Activated T-cell treated with anti-CD3 and anti-CD28 coated beads, Interleukin-2, amount 50 U/mL, for 4 hours (primary cell): ENCODE measurements around the gene SMAP2. TPM values are rescaled to one million over a fixed set of nuclear protein-coding genes. Genes with fewer than 3 reads are reported as not detected.
"Not testable (repeated sequence)": the region's sequence is repeated elsewhere in the genome, so short reads cannot be mapped to it uniquely, and the experiment has no call there.

ENCODE experiments used
- ATAC-seq, 2 donors: fragments of 200-7000 bp; cut with Tn5 transposase; one replicate each; pipeline ENCODE4 v1.10.0; 2021
- DNase-seq: peaks from one replicate; pipeline ENCODE4 v3.0.0-alpha.2; 2020
- H3K27me3 Mint-ChIP-seq: one replicate; pipeline ENCODE4 v1.8.0; 2021; ENCODE audit warnings: low read depth, mixed read lengths
- H3K36me3 Mint-ChIP-seq: one replicate; pipeline ENCODE4 v1.8.0; 2022; ENCODE audit warnings: mixed read lengths; ENCODE audit not compliant: insufficient read depth
- H3K4me1 Mint-ChIP-seq: one replicate; pipeline ENCODE4 v1.8.0; 2021; ENCODE audit warnings: low read depth, mixed read lengths
- H3K4me3 Mint-ChIP-seq: one replicate; pipeline ENCODE4 v1.8.0; 2021; ENCODE audit warnings: mild to moderate bottlenecking, moderate library complexity, mixed read lengths
- H3K9me3 Mint-ChIP-seq: one replicate; pipeline ENCODE4 v1.8.0; 2021; ENCODE audit warnings: mixed read lengths
- total RNA-seq, 3 donors: library from RNA; stranded (reverse); gene quantifications; one replicate each; pipeline ENCODE4 v1.2.1, GENCODE V29; 2021

SMAP2 gene
- total RNA-seq, 3 donors from 2014 or later = 128 to 153 (median 142) TPM

GRCh38 chr1:40382601-40383000, 9.1 kb downstream of the SMAP2 start:
- no peak for ATAC-seq
- Mint-ChIP-seq H3K4me3 (peak overlapping the region; percentile 83), H3K27me3 (no peaks in the 10 kb centered on the region), H3K4me1 (peaks cover 93% of the 10 kb centered on the region), H3K36me3 (peaks cover 19% of the 10 kb centered on the region), H3K9me3 (no peaks in the 10 kb centered on the region)
- DNase-seq = no peak

DNA sequence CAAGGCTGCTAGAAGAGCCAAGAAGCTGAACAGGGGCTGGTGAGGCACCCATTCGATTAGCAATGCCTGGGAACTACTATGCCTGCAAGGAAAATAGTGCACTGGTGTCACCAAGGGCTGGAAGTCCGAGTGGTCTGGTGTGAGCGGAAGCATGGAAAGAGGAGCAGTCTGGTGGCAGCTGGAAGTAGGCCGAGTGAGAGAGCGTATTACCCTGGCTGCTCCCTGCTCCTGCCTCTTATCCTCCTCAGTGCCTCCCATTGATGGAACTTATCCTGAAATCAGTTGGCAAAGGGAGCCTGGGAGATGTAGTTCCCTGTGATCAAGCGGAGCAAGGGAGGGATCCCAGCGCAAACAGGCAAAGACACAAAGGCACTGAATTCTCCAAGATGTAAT, 9.6 kb downstream of the SMAP2 start:
- Mint-ChIP-seq H3K4me1 (peaks cover 92% of the 10 kb centered on the region), H3K27me3 (no peaks in the 10 kb centered on the region), H3K9me3 (no peaks in the 10 kb centered on the region), H3K36me3 (peaks cover 19% of the 10 kb centered on the region), H3K4me3 (peak overlapping the region; percentile 83)
- ATAC-seq (no peak), DNase-seq (no peak)

GRCh38 chr1:40383488-40384412, 10.2 kb downstream of the SMAP2 start:
- H3K4me3 Mint-ChIP-seq = peak overlapping the region; percentile 83
- ATAC-seq = peak; percentile 11 to 21
- H3K27me3 Mint-ChIP-seq = no peaks in the 10 kb centered on the region
- H3K9me3 Mint-ChIP-seq = no peaks in the 10 kb centered on the region
- peaks cover 92% of the 10 kb centered on the region for H3K4me1 Mint-ChIP-seq
- no peak for DNase-seq
- peaks cover 17% of the 10 kb centered on the region for H3K36me3 Mint-ChIP-seq

DNA sequence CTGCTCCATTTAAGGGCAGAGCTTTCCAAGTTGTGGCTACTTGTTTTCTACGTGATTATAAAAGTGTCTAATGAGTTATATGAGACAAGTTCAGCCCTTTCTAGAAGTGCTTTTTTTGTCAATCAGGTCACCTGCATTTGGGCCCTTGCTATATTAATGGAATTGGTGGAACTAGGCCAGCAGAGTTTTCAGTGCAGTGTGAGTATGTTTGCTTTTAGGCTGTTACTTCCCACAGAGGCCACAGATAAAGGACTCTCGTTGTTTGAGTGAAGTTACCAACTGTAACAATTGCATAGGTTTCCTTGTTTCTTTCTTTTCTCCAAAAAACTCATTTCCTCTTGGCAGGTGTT, 10.9 kb downstream of the SMAP2 start:
- no peaks in the 10 kb centered on the region for H3K9me3 Mint-ChIP-seq
- H3K4me3 Mint-ChIP-seq = peak overlapping the region; percentile 83
- no peak for ATAC-seq
- no peak for DNase-seq
- H3K4me1 Mint-ChIP-seq = peaks cover 94% of the 10 kb centered on the region
- H3K36me3 Mint-ChIP-seq = peaks cover 23% of the 10 kb centered on the region
- H3K27me3 Mint-ChIP-seq = no peaks in the 10 kb centered on the region

DNA sequence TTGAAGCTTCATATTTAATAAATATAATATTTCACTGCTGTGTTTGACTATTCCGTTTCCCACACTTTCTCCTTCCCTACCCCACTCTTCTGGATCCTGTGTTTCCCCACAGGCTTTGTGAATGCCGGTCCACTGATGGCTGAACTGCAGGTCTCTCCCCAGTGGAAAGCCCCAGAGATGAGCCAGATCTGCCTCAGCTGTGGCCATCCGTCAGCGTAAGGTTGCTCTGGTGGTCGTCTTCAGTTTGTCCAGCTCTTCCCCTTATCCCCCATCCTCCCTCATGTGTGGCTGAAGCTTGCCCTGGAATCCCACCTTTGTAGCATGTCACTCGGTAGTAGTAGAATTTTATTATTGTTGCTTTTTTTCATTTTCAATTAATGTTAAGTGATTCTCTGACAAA, 11.4 kb downstream of the SMAP2 start:
- Mint-ChIP-seq H3K9me3 (no peaks in the 10 kb centered on the region), H3K4me1 (peaks cover 94% of the 10 kb centered on the region), H3K27me3 (no peaks in the 10 kb centered on the region), H3K4me3 (peak overlapping the region; percentile 83), H3K36me3 (peaks cover 23% of the 10 kb centered on the region)
- ATAC-seq (no peak), DNase-seq (no peak)

DNA sequence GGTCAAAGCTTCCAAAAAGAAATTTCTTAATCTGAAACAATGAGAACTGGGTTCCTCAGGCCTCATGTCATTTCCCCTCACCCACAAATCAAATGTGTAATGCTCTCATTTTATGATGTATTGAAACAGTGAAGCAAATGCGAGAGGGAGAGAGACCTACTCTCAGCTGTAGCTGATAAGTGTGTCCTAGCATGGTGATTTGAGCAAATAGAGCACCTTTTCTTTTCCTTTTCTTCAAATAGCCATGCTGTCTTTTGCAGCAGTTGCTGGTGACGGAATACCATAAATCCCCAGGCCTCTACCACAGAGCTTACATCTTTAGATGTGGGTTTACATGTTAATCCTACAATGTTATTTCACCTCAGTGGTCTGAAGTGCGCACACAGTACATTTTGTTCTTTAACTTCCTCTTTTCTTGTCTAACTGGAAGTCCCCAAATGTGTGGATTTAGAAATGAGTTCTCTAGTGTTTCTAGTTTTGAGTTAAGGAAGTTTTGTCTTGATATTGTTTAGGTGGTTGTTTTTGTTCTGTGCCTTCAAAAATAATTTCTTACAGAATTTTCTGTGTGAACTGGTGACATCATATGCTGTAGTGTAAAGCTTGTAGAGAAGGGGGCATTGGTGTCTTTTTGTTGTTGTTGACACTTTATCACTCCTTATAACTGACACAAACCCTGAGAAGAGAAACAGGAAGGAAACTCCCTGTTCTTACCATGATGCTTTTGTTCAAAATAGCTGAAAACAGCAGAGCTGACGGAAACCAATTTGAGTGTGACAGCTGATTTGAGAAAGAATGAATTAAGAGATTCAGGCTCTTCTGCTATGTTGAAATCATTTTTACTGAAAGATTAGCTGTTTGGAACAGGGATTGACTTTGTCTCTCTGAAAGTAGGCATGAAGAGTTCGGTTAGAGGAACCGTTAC, 12.2 kb downstream of the SMAP2 start:
- peak; percentile 39 for DNase-seq
- H3K4me1 Mint-ChIP-seq = peaks cover 94% of the 10 kb centered on the region
- H3K27me3 Mint-ChIP-seq = no peaks in the 10 kb centered on the region
- H3K4me3 Mint-ChIP-seq = peak overlapping the region; percentile 83
- no peaks in the 10 kb centered on the region for H3K9me3 Mint-ChIP-seq
- H3K36me3 Mint-ChIP-seq = peaks cover 26% of the 10 kb centered on the region
- ATAC-seq = peak; percentile 73 to 79

GRCh38 chr1:40386359-40386723, 12.8 kb downstream of the SMAP2 start:
- DNase-seq (no peak), ATAC-seq (no peak)
- no peaks in the 10 kb centered on the region for H3K27me3 Mint-ChIP-seq
- H3K9me3 Mint-ChIP-seq = no peaks in the 10 kb centered on the region
- H3K4me1 Mint-ChIP-seq = peaks cover 94% of the 10 kb centered on the region
- peak overlapping the region; percentile 83 for H3K4me3 Mint-ChIP-seq
- peaks cover 29% of the 10 kb centered on the region for H3K36me3 Mint-ChIP-seq

- DNase-seq (no peak), ATAC-seq (no peak)
- H3K4me1 Mint-ChIP-seq = peaks cover 94% of the 10 kb centered on the region
- H3K9me3 Mint-ChIP-seq = no peaks in the 10 kb centered on the region
- peaks cover 31% of the 10 kb centered on the region for H3K36me3 Mint-ChIP-seq
- no peaks in the 10 kb centered on the region for H3K27me3 Mint-ChIP-seq
- peak overlapping the region; percentile 83 for H3K4me3 Mint-ChIP-seq
Measured at GRCh38 chr1:40386796-40387195, 13.3 kb downstream of the SMAP2 start.

GRCh38 chr1:40387381-40388306, 14.1 kb downstream of the SMAP2 start:
- Mint-ChIP-seq H3K4me1 (peaks cover 94% of the 10 kb centered on the region), H3K4me3 (peak overlapping the region; percentile 82), H3K36me3 (peaks cover 31% of the 10 kb centered on the region)
- ATAC-seq, H3K9me3 Mint-ChIP-seq, H3K27me3 Mint-ChIP-seq, DNase-seq: not testable (repeated sequence)

DNA sequence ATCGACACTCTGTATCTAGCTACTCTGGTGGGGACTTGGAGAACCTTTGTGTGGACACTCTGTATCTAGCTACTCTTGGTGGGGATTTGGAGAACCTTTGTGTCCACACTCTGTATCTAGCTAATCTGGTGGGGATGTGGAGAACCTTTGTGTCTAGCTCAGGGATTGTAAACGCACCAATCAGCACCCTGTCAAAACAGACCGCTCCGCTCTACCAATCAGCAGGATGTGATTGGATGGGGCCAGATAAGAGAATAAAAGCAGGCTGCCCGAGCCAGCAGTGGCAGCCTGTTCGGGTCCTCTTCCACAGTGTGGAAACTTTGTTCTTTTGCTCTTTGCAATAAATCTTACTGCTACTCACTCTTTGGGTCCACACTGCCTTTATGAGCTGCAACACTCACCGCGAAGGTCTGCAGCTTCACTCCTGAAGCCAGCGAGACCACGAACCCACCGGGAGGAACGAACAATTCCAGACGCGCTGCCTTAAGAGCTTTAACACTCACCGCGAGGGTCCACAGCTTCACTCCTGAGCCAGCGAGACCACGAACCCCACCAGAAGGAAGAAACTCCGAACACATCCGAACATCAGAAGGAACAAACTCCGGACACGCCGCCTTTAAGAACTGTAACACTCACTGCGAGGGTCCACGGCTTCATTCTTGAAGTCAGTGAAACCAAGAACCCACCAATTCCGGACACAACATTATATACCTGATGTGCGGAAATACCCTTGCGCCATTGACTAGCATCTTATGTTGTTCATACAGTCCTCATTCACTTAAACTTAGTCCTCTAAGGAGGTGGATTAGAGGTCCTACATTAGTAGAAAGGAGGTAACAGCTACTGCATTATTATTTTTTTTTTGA, 15.2 kb downstream of the SMAP2 start:
- ATAC-seq, DNase-seq, H3K27me3 Mint-ChIP-seq, H3K9me3 Mint-ChIP-seq: not testable (repeated sequence)
- peak overlapping the region; percentile 82 for H3K4me3 Mint-ChIP-seq
- H3K36me3 Mint-ChIP-seq = peaks cover 30% of the 10 kb centered on the region
- peaks cover 92% of the 10 kb centered on the region for H3K4me1 Mint-ChIP-seq

DNA sequence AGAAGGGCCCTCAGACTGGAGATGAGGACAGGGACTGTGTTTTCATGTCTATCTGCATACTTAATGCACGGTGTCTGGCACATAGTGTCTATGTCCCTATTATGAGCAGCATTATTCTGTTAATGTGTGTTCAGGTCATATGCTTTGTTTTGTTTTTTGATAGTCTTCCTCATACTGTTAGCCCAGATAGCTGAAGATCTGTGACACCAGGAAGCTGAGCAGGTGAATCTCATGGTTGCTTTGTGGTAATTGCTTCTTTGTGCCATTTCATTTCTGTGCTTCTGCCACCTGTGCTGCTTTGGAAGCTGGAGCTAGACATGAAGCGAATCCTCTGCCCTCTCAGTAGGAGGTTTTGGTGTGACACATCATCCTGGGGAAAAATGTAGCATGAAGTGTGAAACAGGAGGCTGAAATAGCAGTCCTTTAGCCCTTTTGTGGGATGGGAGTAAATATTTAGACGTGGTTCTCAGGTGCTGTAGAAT, 15.8 kb downstream of the SMAP2 start:
- Mint-ChIP-seq H3K36me3 (peaks cover 30% of the 10 kb centered on the region), H3K9me3 (no peaks in the 10 kb centered on the region), H3K4me3 (peak overlapping the region; percentile 82), H3K4me1 (peaks cover 92% of the 10 kb centered on the region), H3K27me3 (no peaks in the 10 kb centered on the region)
- no peak for DNase-seq
- peak; percentile 15 to 35 for ATAC-seq

GRCh38 chr1:40389871-40390560, 16.5 kb downstream of the SMAP2 start:
- ATAC-seq = no peak
- H3K4me1 Mint-ChIP-seq = peaks cover 92% of the 10 kb centered on the region
- H3K4me3 Mint-ChIP-seq = peak overlapping the region; percentile 82
- no peak for DNase-seq
- H3K36me3 Mint-ChIP-seq = peaks cover 34% of the 10 kb centered on the region
- no peaks in the 10 kb centered on the region for H3K27me3 Mint-ChIP-seq
- H3K9me3 Mint-ChIP-seq = no peaks in the 10 kb centered on the region
